Activated naive CD4-positive, alpha-beta T cell treated with anti-CD3 and anti-CD28 coated beads, Interleukin-2, amount 50 U/mL, for 16 hours (primary cell): ENCODE data around the gene SLC6A6.
"Not testable (repeated sequence)": the region's sequence is repeated elsewhere in the genome, so short reads cannot be mapped to it uniquely, and the experiment has no call there.

Source experiments
- DNase-seq: peaks from one replicate; pipeline ENCODE4 v3.0.0-alpha.2; 2020

Gene SLC6A6

GRCh38 chr3:14511623-14512280 lies 109.3 kb downstream of the SLC6A6 start:
- DNase-seq: no peak

GRCh38 chr3:14512281-14512941 lies 110.0 kb downstream of the SLC6A6 start:
- no peak for DNase-seq

DNA sequence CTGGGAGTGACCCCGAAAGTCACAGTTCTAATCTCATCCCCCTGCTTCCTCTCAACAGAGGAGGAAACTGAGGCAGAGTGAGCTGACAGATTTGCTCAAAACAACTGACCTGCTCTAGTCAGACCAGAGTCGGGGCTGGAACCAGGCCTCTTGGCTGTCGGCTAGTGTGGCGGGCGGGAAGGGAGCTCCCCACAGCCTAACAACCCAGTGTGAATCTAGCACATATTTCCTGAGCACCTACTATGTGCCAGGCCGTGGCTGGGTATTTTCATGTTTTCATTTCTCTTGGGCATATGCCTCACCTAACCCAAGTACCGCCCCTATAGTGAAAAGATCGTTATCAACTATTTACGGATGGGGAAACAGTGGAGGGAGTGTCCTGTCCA lies 110.5 kb downstream of the SLC6A6 start:
- no peak for DNase-seq

DNA sequence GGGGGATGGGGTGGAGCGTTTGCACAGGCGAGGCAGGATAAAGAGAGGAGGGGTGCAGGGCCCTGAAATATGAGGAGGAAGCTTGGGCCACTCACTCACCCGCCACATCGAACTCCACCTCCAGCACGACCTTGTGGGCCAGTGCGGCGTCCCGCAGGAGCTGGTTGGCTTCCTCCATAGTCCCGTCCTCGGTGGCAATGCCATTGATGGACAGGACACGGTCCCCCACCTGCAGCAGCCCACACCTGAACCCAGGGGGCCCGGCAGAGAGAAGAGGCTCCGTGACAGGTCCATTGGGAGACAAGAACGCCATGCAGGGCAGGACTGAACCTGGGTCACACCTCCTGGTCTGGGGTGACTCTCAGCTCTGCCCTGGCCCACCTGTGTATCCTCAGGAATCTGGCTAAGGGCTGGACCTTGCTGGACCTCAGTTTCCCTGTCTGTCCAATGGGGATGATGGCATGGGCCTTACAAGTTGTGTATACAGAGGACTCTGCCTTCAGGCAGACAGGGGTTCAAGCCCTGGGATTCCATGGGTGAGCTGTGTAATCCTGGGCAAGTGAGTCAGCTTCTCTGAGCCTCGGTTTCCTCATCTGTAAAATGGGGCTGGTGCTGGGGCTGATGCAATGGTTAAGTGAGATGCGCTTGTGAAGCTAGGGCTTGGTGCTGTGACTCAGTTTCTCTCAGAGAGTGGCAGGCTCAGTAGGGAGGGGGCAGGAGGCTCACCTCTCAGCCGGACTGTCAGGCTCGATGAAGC lies 111.3 kb downstream of the SLC6A6 start:
- no peak for DNase-seq

DNA sequence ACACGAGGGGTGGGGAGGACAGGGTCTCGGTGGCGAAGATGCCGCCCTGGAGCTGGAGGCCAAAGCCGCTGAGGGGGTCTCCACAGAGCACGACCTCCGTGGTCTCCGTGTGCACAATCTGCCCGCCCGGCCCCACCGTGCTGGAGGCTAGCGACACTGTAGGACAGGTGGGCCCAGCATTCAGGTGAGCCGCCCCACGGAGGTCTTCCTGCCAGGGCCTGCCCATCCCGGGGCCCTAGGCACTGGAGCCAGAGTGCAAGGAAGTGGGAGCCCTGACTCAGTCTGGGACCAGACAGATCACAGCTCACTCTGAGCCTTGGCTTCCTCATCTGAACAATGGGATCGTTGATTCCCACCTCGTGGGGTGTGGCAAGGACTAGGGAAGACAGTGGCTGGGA lies 111.9 kb downstream of the SLC6A6 start:
- no peak for DNase-seq

DNA sequence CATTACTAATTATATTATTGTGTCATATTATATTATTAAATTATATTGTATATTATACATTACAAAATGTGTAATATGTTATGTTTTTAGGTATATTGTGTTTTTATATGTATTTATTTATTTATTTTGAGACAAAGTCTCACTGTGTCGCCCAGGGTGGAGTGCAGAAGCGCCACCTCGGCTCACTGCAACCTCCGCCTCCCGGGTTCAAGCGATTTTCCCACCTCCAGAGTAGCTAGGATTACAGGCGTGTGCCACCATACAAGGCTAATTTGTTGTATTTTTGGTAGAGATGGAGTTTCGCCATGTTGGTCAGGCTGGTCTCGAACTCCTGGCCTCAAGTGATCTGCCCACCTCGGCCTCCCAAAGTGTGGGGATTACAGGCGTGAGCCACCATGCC lies 113.1 kb downstream of the SLC6A6 start:
- not testable (repeated sequence) for DNase-seq

DNA sequence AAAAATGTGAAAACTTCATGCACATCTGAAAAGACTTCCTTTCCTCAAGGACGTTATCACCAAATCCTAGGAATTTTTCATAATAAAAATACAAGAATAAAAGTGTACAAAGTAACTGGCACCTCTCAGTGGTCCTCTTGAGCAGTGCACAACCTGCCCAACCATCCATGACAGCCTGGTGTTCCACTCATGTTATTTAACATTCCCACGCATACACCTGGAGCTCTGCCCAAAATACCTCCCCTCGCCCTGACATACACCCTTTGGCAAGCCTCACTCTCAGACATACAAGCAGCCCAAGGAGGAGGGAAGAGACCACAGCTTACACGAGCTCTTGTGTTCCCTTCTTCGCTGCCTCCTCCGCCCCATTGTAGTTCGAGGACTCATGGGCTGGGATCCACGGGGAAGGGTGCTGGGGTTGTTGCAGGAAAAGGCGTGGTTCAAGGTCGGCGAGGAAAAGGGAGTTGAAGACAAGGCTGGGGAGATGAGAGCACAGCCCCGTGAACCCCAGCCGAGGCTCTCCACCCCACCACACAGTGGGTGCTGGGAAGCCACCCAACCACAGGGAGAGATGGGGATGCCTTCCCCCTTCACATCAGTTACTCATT lies 114.4 kb downstream of the SLC6A6 start:
- no peak for DNase-seq

DNA sequence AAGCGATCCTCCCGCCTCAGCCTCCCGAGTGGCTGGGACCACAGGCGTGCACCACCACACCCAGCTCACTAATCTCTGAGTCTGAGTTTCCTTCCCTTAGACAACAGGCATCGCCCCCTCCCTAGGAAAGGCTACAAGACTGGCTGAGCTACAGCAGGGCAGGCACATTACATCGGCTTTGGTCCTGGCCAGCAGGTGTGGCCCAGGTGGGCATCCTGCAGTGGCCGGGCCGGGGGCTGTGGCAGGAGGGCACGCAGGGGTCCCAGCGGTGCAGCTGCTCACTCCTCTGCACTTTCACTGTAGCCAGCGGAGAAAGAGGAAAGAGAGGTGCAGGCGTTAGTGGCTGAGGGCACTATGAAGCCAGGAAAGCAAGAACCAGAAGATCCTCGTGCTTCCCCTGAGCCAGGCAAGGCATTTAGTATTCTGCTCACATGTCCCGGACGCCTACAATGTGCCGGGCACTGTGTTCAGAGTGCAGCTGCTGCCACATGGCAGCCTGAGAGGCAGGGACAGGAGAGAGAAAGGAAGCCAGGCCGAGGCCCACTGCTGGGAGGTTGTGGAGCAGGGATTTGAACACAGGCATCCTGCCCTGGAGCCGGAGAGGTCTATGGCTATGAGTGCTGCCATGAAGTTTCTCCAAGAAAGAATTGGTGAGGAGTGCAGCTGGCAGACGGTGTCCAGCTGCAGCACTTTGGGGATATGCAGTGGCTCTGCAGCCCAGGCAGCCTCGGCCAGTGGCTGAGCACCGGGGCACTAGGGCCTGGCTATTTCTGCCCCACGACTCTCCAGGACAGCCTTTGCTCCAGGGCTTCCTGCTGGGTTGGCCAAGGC lies 115.4 kb downstream of the SLC6A6 start:
- no peak for DNase-seq

- no peak for DNase-seq
Observed at GRCh38 chr3:14518432-14518802, 116.0 kb downstream of the SLC6A6 start.

DNA sequence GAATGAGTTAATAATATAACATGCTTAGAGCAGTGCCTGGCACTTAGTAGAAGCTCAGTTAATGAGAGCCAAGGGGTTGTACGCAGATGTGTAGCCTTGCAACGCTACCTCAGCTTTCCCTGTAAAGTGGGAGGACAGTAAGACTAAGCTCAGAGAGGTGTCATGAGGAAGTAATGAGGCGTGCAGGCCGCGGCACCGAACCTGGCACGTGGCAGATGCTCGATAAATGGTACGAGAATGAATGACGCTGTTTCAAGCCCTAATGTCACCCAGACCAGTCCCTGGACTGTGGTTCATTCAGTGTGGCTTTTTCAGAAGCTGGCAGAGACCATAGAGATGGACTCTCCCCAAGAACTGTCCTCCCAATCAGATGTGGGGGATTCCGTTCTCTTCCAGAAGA lies 116.5 kb downstream of the SLC6A6 start:
- DNase-seq: no peak

- no peak for DNase-seq
Observed at GRCh38 chr3:14519406-14519805, 117.0 kb downstream of the SLC6A6 start.

DNA sequence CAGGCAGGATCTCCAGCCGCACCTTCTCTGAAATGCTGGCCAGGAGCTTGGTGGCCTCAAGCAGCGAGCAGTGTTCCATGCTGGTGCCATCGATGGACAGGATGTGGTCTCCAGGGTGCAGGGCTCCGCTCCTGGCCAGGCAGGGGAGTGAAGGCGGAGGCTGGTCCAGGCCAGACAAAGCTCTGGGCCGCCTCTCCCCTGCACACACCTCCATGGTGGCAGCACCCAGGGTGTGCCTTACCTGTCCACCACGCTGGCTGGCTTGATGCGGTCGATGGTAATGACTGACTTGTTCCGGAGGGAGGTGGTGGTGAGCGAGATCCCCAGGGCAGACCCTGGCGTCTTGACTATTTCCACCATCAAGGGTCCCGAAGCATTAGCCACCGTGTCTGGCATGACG lies 117.7 kb downstream of the SLC6A6 start:
- DNase-seq: no peak

DNA sequence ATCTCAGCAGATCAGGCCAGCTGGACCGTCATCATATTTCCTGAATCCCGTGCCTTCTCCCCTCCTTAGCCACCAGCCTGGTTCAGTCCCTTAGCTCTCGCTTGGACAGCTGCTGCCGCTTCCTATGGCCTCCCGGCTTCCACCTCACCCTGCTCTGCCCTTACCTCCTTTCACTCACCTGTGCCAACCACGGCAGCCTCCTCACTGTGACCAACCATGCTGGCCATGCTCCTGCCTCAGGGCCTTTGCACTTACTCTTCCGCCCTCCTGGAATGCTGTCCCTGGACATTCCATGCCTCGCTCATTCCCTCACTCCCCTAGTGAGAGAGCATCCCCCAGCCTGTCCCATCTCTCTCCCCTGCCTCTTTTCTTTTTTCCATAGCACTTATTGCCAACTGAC lies 118.6 kb downstream of the SLC6A6 start:
- no peak for DNase-seq

DNA sequence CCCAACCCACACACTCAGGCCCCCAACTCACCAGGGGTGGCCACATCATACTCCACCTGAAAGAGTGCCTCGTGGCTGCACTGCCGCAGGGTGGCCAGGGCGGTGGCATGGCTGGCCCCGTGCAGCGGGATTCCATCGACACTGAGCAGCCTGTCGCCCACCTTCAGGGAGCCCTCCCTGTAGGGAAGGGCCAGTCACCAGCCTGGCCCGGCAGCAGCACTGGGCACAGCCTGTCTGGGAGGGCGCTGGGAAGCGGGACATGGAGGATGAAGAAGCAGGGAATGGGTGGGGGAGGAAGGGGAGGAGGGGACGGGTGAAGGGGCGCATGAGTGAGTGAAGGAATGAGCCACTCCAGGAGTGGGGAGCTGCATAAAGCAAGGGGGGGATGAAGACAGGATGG lies 119.2 kb downstream of the SLC6A6 start:
- no peak for DNase-seq

DNA sequence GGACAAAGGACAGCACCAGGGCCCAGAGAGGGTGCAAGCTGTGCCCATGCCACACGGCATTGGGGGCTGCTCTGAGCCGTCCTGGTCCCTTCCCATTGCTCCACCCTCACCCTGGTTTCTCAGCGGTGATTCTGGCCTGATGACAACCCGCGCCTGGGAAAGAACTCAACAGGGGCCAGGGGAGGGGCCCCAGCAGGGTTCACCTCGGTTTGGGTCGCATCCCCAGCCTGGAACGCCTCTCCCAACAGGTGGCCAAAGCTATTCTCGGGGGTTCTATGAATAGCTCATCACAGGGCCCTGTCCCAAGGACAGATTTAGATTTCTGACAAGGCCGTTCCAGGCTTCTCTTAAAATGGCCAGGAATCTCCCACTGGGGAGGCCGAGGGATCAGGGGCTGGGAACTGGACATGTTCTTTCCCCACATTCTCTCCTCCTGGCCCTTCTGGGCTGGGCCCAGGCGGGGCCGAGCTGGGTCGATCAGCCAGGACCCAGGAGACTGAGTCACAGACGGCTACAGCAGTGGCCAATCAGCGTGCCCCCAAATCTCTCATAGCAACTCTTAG lies 119.8 kb downstream of the SLC6A6 start:
- no peak for DNase-seq

DNA sequence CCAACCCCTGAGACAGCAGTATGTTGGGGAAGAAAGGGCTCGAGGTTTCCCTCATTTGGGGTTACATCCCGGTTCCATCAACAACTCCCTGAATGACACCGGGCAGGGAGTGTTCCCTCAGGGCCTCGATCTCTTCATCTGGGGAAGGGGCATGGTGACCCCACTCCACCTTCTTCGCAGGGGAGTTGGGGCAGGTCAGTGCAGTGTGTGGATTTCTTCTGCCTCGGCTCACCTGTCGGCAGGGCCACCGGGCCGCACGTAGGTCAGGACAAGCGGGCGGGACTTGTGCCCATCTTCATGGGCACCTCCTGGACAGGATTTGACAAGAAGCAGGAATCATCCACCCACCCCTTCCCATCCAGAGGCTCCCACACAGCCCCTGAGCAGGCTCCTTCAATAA lies 120.4 kb downstream of the SLC6A6 start:
- no peak for DNase-seq

- no peak for DNase-seq
Observed at GRCh38 chr3:14523792-14524191, 121.4 kb downstream of the SLC6A6 start.

DNA sequence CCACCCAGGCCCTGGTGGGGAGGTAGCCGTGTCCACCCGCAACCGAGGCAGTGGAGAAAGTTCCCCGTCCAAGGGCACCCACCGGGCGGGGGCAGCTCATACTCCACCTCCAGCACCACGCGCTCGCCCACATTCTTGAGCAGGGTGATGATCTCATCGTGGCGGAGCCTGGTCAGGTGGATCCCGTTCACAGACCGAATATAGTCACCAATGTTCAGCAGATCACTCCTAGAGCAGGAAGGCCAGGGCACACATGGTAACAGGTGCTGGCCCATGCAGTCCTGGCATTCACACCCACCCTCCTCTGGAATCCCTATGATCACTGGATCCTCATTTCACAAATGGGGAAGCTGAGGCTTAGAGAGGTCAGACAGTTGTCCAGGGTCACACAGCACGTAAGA lies 121.9 kb downstream of the SLC6A6 start:
- no peak for DNase-seq

DNA sequence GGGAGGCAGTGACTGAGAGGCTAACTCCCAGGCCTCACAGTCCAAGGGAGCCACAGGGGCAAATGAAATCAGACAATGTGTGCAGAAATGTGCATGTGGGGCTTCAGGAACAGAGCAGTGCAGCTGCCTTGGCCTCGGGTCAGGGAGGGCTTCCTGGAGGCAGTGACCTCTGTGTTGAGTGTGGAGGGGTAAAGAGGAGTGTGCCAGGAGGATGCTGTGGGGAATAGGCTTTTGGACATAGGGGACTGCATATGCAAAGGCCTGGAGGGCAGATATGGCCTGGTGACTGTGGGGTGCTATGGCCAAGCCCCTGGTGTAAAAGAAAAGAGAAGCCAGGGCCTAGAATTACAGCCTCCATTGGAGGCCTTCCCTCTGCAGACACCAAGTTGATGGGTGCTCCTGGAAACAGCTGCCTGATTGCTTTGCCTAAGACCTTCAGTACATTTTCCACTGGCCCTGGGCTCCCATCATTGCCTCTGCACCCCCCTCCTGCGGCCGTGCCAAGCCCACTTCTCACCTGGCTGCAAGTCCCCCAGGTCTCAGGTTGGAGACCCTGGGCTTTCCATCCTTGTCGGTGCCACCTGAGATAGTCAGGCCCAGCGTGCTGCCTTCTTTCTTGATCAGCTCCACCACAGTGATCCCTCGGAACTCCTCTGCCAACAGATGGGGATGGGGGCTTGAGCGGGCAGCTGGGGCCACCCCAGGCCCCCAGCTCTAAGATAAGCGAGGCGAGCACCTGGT lies 122.7 kb downstream of the SLC6A6 start:
- no peak for DNase-seq

DNA sequence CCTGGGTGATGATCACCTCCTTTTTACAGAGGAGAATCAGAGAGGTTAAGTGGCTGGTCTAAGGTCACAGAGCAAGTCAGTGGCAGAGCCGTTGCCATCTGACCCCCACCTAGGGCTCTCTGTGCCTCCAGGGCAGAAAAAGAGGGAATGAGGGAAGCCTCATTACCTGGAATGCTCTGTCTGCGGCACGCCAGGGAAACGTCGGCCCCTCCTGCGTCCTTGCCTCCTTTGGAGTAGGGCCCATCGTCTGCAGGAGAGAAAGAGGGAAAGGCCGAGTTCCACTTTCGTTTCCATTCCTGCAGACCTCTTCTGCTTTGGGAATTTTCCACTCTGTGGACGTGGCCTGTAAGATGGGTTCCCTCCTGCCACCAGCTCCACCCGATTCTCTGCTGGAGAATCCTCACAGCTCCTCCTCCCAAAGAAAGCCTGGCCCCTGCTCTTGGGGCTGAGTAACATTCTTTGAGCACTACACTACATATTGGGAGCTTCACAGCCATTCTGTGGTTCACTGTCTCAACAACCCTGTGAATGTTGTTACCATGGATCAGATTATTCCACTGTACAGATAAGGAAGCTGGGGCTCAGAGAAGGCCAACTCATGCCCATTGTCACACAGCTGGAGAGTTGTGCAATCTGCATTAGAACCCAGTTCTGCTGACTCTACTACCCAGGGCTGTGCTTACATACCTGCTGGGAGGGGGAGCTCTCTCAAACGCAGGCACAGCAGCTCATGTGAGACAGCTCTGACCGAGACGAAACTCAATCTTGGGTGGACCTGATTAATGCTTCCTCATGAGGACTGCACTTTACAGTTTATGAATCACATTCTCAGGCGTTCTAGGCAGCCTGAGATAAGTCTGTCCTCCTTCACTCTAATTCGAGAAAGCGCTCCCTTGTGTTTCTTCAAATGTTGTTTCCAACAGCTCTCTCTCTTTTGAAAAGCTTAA lies 123.6 kb downstream of the SLC6A6 start:
- no peak for DNase-seq

DNA sequence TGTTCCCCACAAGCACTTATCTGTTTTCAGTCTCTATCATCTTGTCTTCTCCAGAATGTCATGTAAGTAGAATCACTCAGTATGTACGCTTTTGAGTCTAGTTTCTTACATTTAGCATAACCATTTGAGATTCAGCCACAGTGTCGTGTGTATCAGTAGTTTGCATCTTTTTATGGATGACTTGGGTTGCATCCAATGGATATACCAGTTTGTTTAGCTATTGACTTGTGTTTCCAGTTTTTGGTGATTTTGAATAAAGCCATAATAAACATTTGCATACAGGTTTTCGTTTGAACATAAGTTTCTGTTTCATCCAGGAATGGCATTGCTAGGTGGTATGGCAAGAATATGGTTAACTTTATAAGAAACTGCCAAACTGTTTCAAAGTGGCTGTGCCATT lies 125.7 kb downstream of the SLC6A6 start:
- DNase-seq: no peak
